H1 (cell line): Measurements from ENCODE around the gene ARHGEF12. TPM values are rescaled to one million over a fixed set of nuclear protein-coding genes. Genes with fewer than 3 reads are reported as not detected.

Experiments used
- CTCF ChIA-PET: fragments of 300-600 bp; sonication (Branson Sonifier 250); formaldehyde crosslinking; loops from one replicate; lab custom pipeline; 2021; ENCODE audit not compliant: partially characterized antibody; lab: Charles Lee
- POLR2A ChIA-PET: fragments of 300-600 bp; sonication (Branson Sonifier 250); formaldehyde crosslinking; loops from one replicate; lab custom pipeline; 2021; ENCODE audit warnings: inconsistent platforms; ENCODE audit not compliant: partially characterized antibody; lab: Charles Lee
- DNase-seq, 2 experiments: peaks; one replicate each; pipeline versions ENCODE4 v3.0.0 to v3.0.0-alpha.2; 2010 to 2022; ENCODE audit warnings: low spot score in 2 of 2, low read depth in 1 of 2, mixed read lengths in 1 of 2
- FAIRE-seq: peaks from 2 replicates; lab custom pipeline; 2011; peaks lifted over from hg19 to GRCh38; lab: Jason Lieb, UNC
- H2AFZ ChIP-seq: 2 replicates; pipeline ENCODE4 v1.8.1; 2012; ENCODE audit warnings: low read length, inconsistent platforms
- H2AK5ac ChIP-seq: 2 replicates; pipeline ENCODE4 v1.6.1; 2013; ENCODE audit warnings: low read depth, low read length
- H2BK120ac ChIP-seq: replicated peaks from 2 replicates; pipeline ENCODE3; 2013; ENCODE audit warnings: low read depth, low read length, inconsistent platforms
- H2BK12ac ChIP-seq: 2 replicates; pipeline ENCODE4 v1.6.1; 2013; ENCODE audit warnings: low read depth, low read length
- H2BK15ac ChIP-seq: 2 replicates; pipeline ENCODE4 v1.6.1; 2013; ENCODE audit warnings: low read length
- H2BK20ac ChIP-seq: 2 replicates; pipeline ENCODE4 v1.6.1; 2013; ENCODE audit warnings: low read length
- H2BK5ac ChIP-seq: 2 replicates; pipeline ENCODE4 v1.6.1; 2013; ENCODE audit warnings: low read depth, low read length
- H3K14ac ChIP-seq: 2 replicates; pipeline ENCODE4 v1.6.1; 2013; ENCODE audit warnings: inconsistent platforms; ENCODE audit not compliant: insufficient read length
- H3K18ac ChIP-seq: 2 replicates; pipeline ENCODE4 v1.6.1; 2013; ENCODE audit warnings: low read length; ENCODE audit errors: extremely low read depth
- H3K23ac ChIP-seq: 2 replicates; pipeline ENCODE4 v1.6.1; 2013; ENCODE audit warnings: inconsistent platforms; ENCODE audit not compliant: insufficient read length
- H3K23me2 ChIP-seq: 2 replicates; pipeline ENCODE4 v1.6.1; 2013; ENCODE audit warnings: low read depth, low read length
- H3K27ac ChIP-seq: 2 replicates; pipeline ENCODE4 v1.6.1; 2011; ENCODE audit warnings: low read depth, low read length, inconsistent platforms
- H3K27me3 ChIP-seq, 4 experiments: replicated peaks in 1 of 4; 1 replicate in 1 of 4; 2 replicates in 3 of 4; pipeline versions ENCODE4 v1.6.1 to v1.8.1; 2011 to 2013; ENCODE audit warnings: low read length in 3 of 4, mild to moderate bottlenecking in 3 of 4, inconsistent platforms in 2 of 4, mixed read lengths in 2 of 4, moderate library complexity in 1 of 4; ENCODE audit not compliant: control insufficient read depth in 3 of 4, insufficient read depth in 3 of 4; ENCODE audit errors: extremely low read depth in 1 of 4
- H3K36me3 ChIP-seq, 4 experiments: 2 replicates each; pipeline versions ENCODE4 v1.6.1 to v1.8.1; 2011 to 2013; ENCODE audit warnings: mild to moderate bottlenecking in 4 of 4, low read length in 3 of 4, moderate library complexity in 2 of 4, control low read depth in 1 of 4, inconsistent platforms in 1 of 4; ENCODE audit not compliant: insufficient read depth in 4 of 4, control insufficient read depth in 2 of 4
- H3K4ac ChIP-seq: replicated peaks from 2 replicates; pipeline ENCODE3; 2013; ENCODE audit warnings: low read length, low read depth, mixed read lengths, inconsistent platforms; ENCODE audit not compliant: insufficient read length
- H3K4me1 ChIP-seq, 4 experiments: replicated peaks in 1 of 4; 1 replicate in 1 of 4; 2 replicates in 3 of 4; pipeline versions ENCODE4 v1.6.1 to v1.8.1; 2011 to 2013; ENCODE audit warnings: low read length in 3 of 4, inconsistent platforms in 2 of 4, mixed read lengths in 1 of 4; ENCODE audit not compliant: insufficient read depth in 4 of 4, control insufficient read depth in 3 of 4
- H3K4me2 ChIP-seq, 2 experiments: 2 replicates each; pipeline versions ENCODE4 v1.6.1 to v1.8.1; 2011 to 2013; ENCODE audit warnings: low read depth in 2 of 2, low read length in 2 of 2, control low read depth in 1 of 2, inconsistent platforms in 1 of 2, mild to moderate bottlenecking in 1 of 2; ENCODE audit not compliant: insufficient read depth in 1 of 2
- H3K4me3 ChIP-seq, 4 experiments: fragments of 200-600, 300-600 bp in 1 of 4; sonication (generic), shearing (Covaris generic), sonication (Bioruptor Twin) in 1 of 4; 2 replicates each; pipeline versions ENCODE4 v1.5.1 to v1.8.1; 2011 to 2016; ENCODE audit warnings: low read length in 4 of 4, low read depth in 3 of 4, control low read depth in 2 of 4, inconsistent platforms in 2 of 4, mild to moderate bottlenecking in 2 of 4, mixed read lengths in 1 of 4, moderate library complexity in 1 of 4; ENCODE audit not compliant: insufficient read depth in 2 of 4; ENCODE audit errors: extremely low read depth in 1 of 4
- H3K56ac ChIP-seq: replicated peaks from 2 replicates; pipeline ENCODE3; 2013; ENCODE audit warnings: low read depth, mild to moderate bottlenecking, mixed read lengths, low read length, inconsistent platforms; ENCODE audit not compliant: insufficient read length
- H3K79me1 ChIP-seq: 2 replicates; pipeline ENCODE4 v1.6.1; 2013; ENCODE audit warnings: low read depth, low read length, control low read depth
- H3K79me2 ChIP-seq, 2 experiments: 2 replicates each; pipeline versions ENCODE4 v1.6.1 to v1.8.1; 2012 to 2013; ENCODE audit warnings: low read length in 2 of 2, mild to moderate bottlenecking in 2 of 2, inconsistent platforms in 1 of 2; ENCODE audit not compliant: insufficient read depth in 2 of 2, control insufficient read depth in 1 of 2
- H3K9ac ChIP-seq, 4 experiments: replicated peaks in 1 of 4; 1 replicate in 1 of 4; 2 replicates in 3 of 4; pipeline versions ENCODE4 v1.6.1 to v1.8.1; 2011 to 2013; ENCODE audit warnings: low read depth in 3 of 4, low read length in 3 of 4, control low read depth in 2 of 4, mild to moderate bottlenecking in 2 of 4, moderate library complexity in 2 of 4, inconsistent platforms in 1 of 4; ENCODE audit errors: extremely low read depth in 1 of 4
- H3K9me3 ChIP-seq, 2 experiments: 2 replicates each; pipeline versions ENCODE4 v1.6.1 to v1.8.1; 2012 to 2013; ENCODE audit warnings: mild to moderate bottlenecking in 2 of 2, moderate library complexity in 2 of 2, control low read depth in 1 of 2, inconsistent platforms in 1 of 2, low read depth in 1 of 2, low read length in 1 of 2, mixed read lengths in 1 of 2; ENCODE audit not compliant: insufficient read depth in 2 of 2
- H4K20me1 ChIP-seq, 2 experiments: replicated peaks in 1 of 2; 2 replicates each; pipeline versions ENCODE3 to v1.8.1; 2011 to 2013; ENCODE audit warnings: inconsistent platforms in 2 of 2, low read length in 2 of 2, mild to moderate bottlenecking in 1 of 2; ENCODE audit not compliant: insufficient read depth in 2 of 2, control insufficient read depth in 1 of 2
- H4K5ac ChIP-seq: 2 replicates; pipeline ENCODE4 v1.6.1; 2013; ENCODE audit warnings: low read length, low read depth, mixed read lengths, inconsistent platforms; ENCODE audit not compliant: insufficient read length
- H4K8ac ChIP-seq: 2 replicates; pipeline ENCODE4 v1.8.0; 2013; ENCODE audit warnings: mild to moderate bottlenecking, moderate library complexity, low read length, inconsistent platforms; ENCODE audit not compliant: insufficient read depth; ENCODE audit errors: extremely low read depth
- H4K91ac ChIP-seq: replicated peaks from 2 replicates; pipeline ENCODE3; 2013; ENCODE audit warnings: low read length, mixed read lengths, inconsistent platforms; ENCODE audit not compliant: insufficient read length
- ASH2L ChIP-seq: fragments of 200-600, 300-600 bp; sonication (generic); IDR thresholded peaks from one replicate; pipeline ENCODE4 v1.7.1; 2017; ENCODE audit warnings: low read length
- CTBP2 ChIP-seq: IDR thresholded peaks from 2 replicates; pipeline ENCODE4 v1.7.0; 2011; ENCODE audit warnings: borderline replicate concordance, mild to moderate bottlenecking, moderate library complexity, mixed read lengths, low read length; ENCODE audit not compliant: insufficient read depth, insufficient read length
- HDAC2 ChIP-seq, 2 experiments: fragments of 300-600 bp in 1 of 2; sonication (generic) in 1 of 2; IDR thresholded peaks; 2 replicates each; pipeline ENCODE4 v1.6.1; 2011 to 2012; ENCODE audit warnings: low read depth in 2 of 2, low read length in 2 of 2, mild to moderate bottlenecking in 2 of 2, moderate library complexity in 2 of 2, borderline replicate concordance in 1 of 2, inconsistent platforms in 1 of 2
- HDAC6 ChIP-seq: IDR thresholded peaks from one replicate; pipeline ENCODE4 v1.7.1; 2012; ENCODE audit warnings: low read depth, mild to moderate bottlenecking, inconsistent platforms, low read length, moderate library complexity
- KDM4A ChIP-seq: IDR thresholded peaks from one replicate; pipeline ENCODE4 v1.7.1; 2012; ENCODE audit warnings: low read depth, mild to moderate bottlenecking, moderate library complexity, low read length, inconsistent platforms; ENCODE audit not compliant: severe bottlenecking
- KDM5A ChIP-seq: fragments of 200-600 bp; IDR thresholded peaks from 2 replicates; pipeline ENCODE4 v1.7.1; 2012; ENCODE audit warnings: mild to moderate bottlenecking, low read length, inconsistent platforms, mixed read lengths
- MAFK ChIP-seq: IDR thresholded peaks from 2 replicates; pipeline ENCODE4 v1.6.1; 2012; ENCODE audit warnings: low read depth, mild to moderate bottlenecking, improper control_type of control experiment, low read length
- PHF8 ChIP-seq: fragments of 200-600 bp; sonication (generic); conservative IDR thresholded peaks from 2 replicates; pipeline ENCODE4 v1.7.1; 2012; ENCODE audit warnings: low read depth, mild to moderate bottlenecking, inconsistent platforms, low read length, moderate library complexity
- POLR2A ChIP-seq, 2 experiments: IDR thresholded peaks; 1 replicate in 1 of 2; 2 replicates in 1 of 2; pipeline ENCODE4 v1.6.1; 2011; ENCODE audit warnings: low read depth in 2 of 2, low read length in 2 of 2, mild to moderate bottlenecking in 2 of 2; ENCODE audit errors: control extremely low read depth in 1 of 2
- RFX5 ChIP-seq: IDR thresholded peaks from 2 replicates; pipeline ENCODE4 v1.6.1; 2011; ENCODE audit warnings: low read depth, low read length, improper control_type of control experiment, borderline replicate concordance
- SIX5 ChIP-seq: IDR thresholded peaks from 2 replicates; pipeline ENCODE4 v1.6.1; 2011; ENCODE audit warnings: mild to moderate bottlenecking, low read depth, low read length
- YY1 ChIP-seq: IDR thresholded peaks from 2 replicates; pipeline ENCODE4 v1.6.1; 2011; ENCODE audit warnings: low read depth, mild to moderate bottlenecking, low read length
- ZNF274 ChIP-seq: IDR thresholded peaks from 2 replicates; pipeline ENCODE4 v1.7.0; 2012; ENCODE audit warnings: low read length, borderline replicate concordance; ENCODE audit errors: extremely low read depth
- polyA plus RNA-seq, 7 experiments: library from polyadenylated mRNA; depleted of rRNA in 3 of 7; stranded (reverse) in 5 of 7; unstranded in 2 of 7; fragments of >200 nt in 5 of 7; fragments of 200-250 nt in 2 of 7; gene quantifications; 1 replicate in 5 of 7; 2 replicates in 1 of 7; 4 replicates in 1 of 7; pipeline versions ENCODE4 v1.2.1 to v1.2.3, GENCODE V29; 2011 to 2013; ENCODE audit warnings: missing spikeins in 2 of 7, mixed read lengths in 2 of 7
- total RNA-seq: library from RNA; stranded (reverse); fragmentation: NEBNext Ultra II Directional; extraction: Animal tissue kit (Norgen Biotek cat#: 25700); gene quantifications from 2 replicates; pipeline ENCODE4 v1.2.1, GENCODE V29; 2021
- TF ChIP-seq, protein P1 (sequence below): IDR thresholded peaks from 2 replicates; pipeline ENCODE4 v1.6.1; 2012; ENCODE audit warnings: inconsistent platforms

ARHGEF12 gene
- total and polyA plus RNA-seq, 2 of the 8 experiments (the other 6 are each of a cell fraction or from before 2014, with no cell fraction given), result 5.1 to 33.7 TPM

DNA sequence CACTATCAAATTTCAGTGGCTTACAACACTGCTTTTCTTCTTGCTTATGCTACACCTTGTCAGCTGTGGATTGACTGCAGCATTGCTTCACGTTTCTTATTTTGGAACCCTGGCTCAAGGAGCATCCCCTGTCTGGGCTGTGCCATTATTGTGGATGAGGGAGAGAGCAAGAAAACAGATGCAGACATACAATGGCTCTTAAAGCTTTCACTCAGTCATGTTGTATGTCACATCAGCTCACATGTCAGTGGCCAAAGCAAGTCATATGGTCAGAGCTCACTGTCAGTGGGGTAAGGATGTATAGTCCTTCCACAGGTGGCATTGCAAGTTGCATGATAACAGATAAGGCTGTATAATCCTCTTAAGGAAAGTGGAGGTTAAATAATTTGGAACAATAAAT, 10.0 kb downstream of the ARHGEF12 start (continued):
- TF ChIP-seq POLR2A (IDR thresholded peaks at IDR 0.05; ENCODE audit: control extremely low read depth in 1 of 2, low read depth in 2 of 2, low read length in 2 of 2), result no peak
- TF ChIP-seq, all 59 proteins: peak for 0

DNA sequence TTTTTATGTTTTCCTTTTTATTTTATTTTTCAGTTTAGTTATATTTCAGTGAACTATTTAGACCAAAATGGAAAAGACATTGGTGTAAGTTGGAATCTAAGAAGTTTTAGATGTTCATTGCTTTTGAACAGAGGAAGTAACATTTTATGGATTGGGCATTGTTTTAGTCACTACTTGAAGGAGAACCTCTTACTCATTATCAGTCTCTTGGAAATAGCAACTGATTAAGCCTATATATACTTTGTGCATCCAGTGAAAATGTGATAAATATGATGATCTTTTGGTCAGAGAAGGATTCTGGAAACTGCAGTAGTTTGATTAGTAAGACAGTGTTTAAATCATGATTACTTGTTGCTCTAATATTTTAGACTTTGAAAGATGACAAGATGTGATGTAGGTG, 14.4 kb downstream of the ARHGEF12 start:
- H3K9me3 ChIP-seq, result no peaks in the 10 kb centered on the region
- no peak overlapping the region for H3K4ac ChIP-seq
- ChIA-PET CTCF (no interaction called here), POLR2A (no interaction called here)
- H3K23me2 ChIP-seq, result no peaks in the 10 kb centered on the region
- H2AFZ ChIP-seq, result no peak overlapping the region
- H3K36me3 ChIP-seq, result no peaks in the 10 kb centered on the region
- no peak overlapping the region for H3K14ac ChIP-seq
- no peak overlapping the region for H3K4me2 ChIP-seq
- peaks cover 0 to 8% of the 10 kb centered on the region in 2 experiments for H4K20me1 ChIP-seq
- FAIRE-seq (no peak), DNase-seq (no peak)
- no peak overlapping the region for H3K56ac ChIP-seq
- no peak overlapping the region for H3K23ac ChIP-seq
- no peak overlapping the region for H2BK20ac ChIP-seq
- no peak overlapping the region for H3K18ac ChIP-seq
- H3K79me2 ChIP-seq, result peaks cover 0 to 81% of the 10 kb centered on the region in 2 experiments; a peak in 3 of 4 replicates
- no peak overlapping the region for H2BK12ac ChIP-seq
- H4K91ac ChIP-seq, result no peak overlapping the region
- H3K27me3 ChIP-seq, result no peaks in the 10 kb centered on the region
- H3K4me3 ChIP-seq, result no peak overlapping the region
- H2BK5ac ChIP-seq, result no peak overlapping the region
- no peak overlapping the region for H2BK15ac ChIP-seq
- H4K5ac ChIP-seq, result no peak overlapping the region
- no peak overlapping the region for H3K9ac ChIP-seq
- H3K27ac ChIP-seq, result no peak overlapping the region
- no peak overlapping the region for H4K8ac ChIP-seq
- no peak overlapping the region for H2BK120ac ChIP-seq
- peaks cover 6% of the 10 kb centered on the region; the same call in 1 of the 2 replicates for H3K79me1 ChIP-seq
- H2AK5ac ChIP-seq, result no peak overlapping the region
- H3K4me1 ChIP-seq, result peaks cover 0 to 3% (median 0%) of the 10 kb centered on the region in 4 experiments; a peak in 1 of 7 replicates
- TF ChIP-seq HDAC6 (no peak), PHF8 (no peak), KDM5A (no peak), RFX5 (no peak), CTBP2 (no peak), KDM4A (no peak), MAFK (no peak), SIX5 (no peak), ASH2L (no peak), YY1 (no peak), HDAC2 (IDR thresholded peaks at IDR 0.05; ENCODE audit: borderline replicate concordance in 1 of 2, low read depth in 2 of 2, low read length in 2 of 2) (no peak), ZNF274 (no peak)
- TF ChIP-seq, protein P1, sequence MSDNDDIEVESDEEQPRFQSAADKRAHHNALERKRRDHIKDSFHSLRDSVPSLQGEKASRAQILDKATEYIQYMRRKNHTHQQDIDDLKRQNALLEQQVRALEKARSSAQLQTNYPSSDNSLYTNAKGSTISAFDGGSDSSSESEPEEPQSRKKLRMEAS, result no peak
